AG04450 (cell line): ENCODE data around the gene ATP13A3. TPM values are rescaled to one million over a fixed set of nuclear protein-coding genes. Genes with fewer than 3 reads are reported as not detected.

Experiments
- CTCF ChIA-PET: fragments of 300-600, 350-600 bp; formaldehyde crosslinking; extraction: SDS; loops from one replicate; lab custom pipeline; 2022; ENCODE audit warnings: antibody characterized with exemption, inconsistent platforms; lab: Charles Lee
- POLR2A ChIA-PET: fragments of 350-600 bp; formaldehyde crosslinking; extraction: SDS; loops from one replicate; lab custom pipeline; 2021; ENCODE audit warnings: antibody characterized with exemption, inconsistent platforms; lab: Yijun Ruan, JAX
- DNase-seq: peaks from one replicate; pipeline ENCODE4 v3.0.0-alpha.2; 2011; ENCODE audit warnings: low read depth, low spot score
- H3K27ac ChIP-seq: one replicate; pipeline ENCODE4 v1.5.1; 2012; ENCODE audit warnings: low read depth, low read length, control low read depth
- H3K27me3 ChIP-seq: one replicate; pipeline ENCODE4 v1.6.0; 2012; ENCODE audit warnings: low read length; ENCODE audit not compliant: control insufficient read depth, insufficient read depth
- H3K4me3 ChIP-seq: 2 replicates; pipeline ENCODE4 v1.5.1; 2011; ENCODE audit warnings: mild to moderate bottlenecking, low read depth, low read length, control low read depth
- H3K9me3 ChIP-seq: 2 replicates; pipeline ENCODE4 v1.5.1; 2012; ENCODE audit warnings: low read length; ENCODE audit not compliant: control insufficient read depth, insufficient read depth
- CTCF ChIP-seq: IDR thresholded peaks from 2 replicates; pipeline ENCODE4 v1.5.1; 2011; ENCODE audit warnings: low read depth, low read length, control low read depth, inconsistent platforms
- polyA plus RNA-seq: library from polyadenylated mRNA; depleted of rRNA; stranded (reverse); fragments of >200 nt; gene quantifications from 2 replicates; pipeline ENCODE4 v1.2.3, GENCODE V29; 2011

Gene ATP13A3
- polyA plus RNA-seq, 1 experiment, result 132 TPM

DNA sequence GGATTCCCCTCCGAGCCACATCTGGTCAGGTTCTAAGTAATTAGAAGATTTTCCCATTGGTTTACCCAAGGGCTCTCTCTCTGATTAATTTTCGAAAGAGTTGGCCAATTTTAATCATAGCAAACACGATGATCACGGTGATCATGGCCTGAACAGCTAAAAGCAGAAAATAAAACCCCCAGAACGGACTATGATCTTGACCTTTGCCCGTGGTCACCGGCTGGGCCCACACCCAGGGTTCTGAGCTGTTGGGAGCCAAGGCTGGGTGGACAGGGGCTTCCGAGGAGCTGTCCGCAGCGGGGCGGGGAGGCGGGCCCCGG, 90.3 kb downstream of the ATP13A3 start:
- no peak for TF ChIP-seq CTCF
- H3K4me3 ChIP-seq, result no peak overlapping the region
- ChIA-PET POLR2A (no interaction called here), CTCF (interaction anchor here (1.8 to 6.7 kb wide), 6 partner anchors 8 to 63 kb away, joined by 5 to 69 read pairs (median 8); no protein-coding TSS in a partner anchor)
- H3K27ac ChIP-seq, result peak overlapping the region; percentile 21
- peaks cover 3% of the 10 kb centered on the region; the same call in 1 of the 2 replicates for H3K9me3 ChIP-seq
- DNase-seq, result no peak
- H3K27me3 ChIP-seq, result peaks cover 23% of the 10 kb centered on the region

- Histone ChIP-seq H3K27ac (peak overlapping the region; percentile 21), H3K9me3 (peaks cover 3% of the 10 kb centered on the region; the same call in 1 of the 2 replicates), H3K27me3 (peaks cover 23% of the 10 kb centered on the region), H3K4me3 (no peak overlapping the region)
- POLR2A ChIA-PET, result no interaction called here
- TF ChIP-seq CTCF, result no peak
- DNase-seq, result no peak
- CTCF ChIA-PET, result interaction anchor here (0.7 to 6.7 kb wide), 8 partner anchors 8 to 62 kb away, joined by 3 to 69 read pairs (median 8); no protein-coding TSS in a partner anchor
Measured at GRCh38 chr3:194395778-194396538, 90.8 kb downstream of the ATP13A3 start.

DNA sequence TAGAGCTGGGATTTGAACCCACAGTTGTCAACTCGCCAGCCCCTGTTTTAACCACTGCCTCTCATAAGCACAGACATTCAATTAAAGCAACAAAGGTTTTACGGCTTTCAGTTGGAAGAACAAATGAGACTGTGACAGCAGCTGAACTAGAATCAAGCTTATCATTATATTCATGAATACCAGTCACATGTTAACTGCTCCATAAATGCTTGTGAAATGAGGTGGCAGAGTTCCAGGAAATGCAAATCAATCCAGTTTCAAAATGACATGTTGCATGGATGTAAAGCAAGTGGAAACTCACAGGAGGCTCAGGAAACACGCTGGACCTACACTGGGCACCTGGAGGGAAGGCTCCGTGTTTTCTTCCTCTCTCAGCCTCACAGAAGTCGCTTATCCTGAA, 91.6 kb downstream of the ATP13A3 start:
- H3K9me3 ChIP-seq, result peaks cover 3% of the 10 kb centered on the region; the same call in 1 of the 2 replicates
- no peak overlapping the region for H3K4me3 ChIP-seq
- DNase-seq, result no peak
- ChIA-PET CTCF (interaction anchor here (0.9 to 6.7 kb wide), 6 partner anchors 9 to 55 kb away, joined by 3 to 69 read pairs (median 8); no protein-coding TSS in a partner anchor), POLR2A (no interaction called here)
- H3K27ac ChIP-seq, result no peak overlapping the region
- peaks cover 25% of the 10 kb centered on the region for H3K27me3 ChIP-seq
- TF ChIP-seq CTCF, result no peak

GRCh38 chr3:194392576-194392975, 94.2 kb downstream of the ATP13A3 start:
- ChIA-PET POLR2A (no interaction called here), CTCF (interaction anchor here (0.6 to 2.3 kb wide), 3 partner anchors 11 to 48 kb away, joined by 3 to 9 read pairs (median 5); no protein-coding TSS in a partner anchor)
- Histone ChIP-seq H3K27ac (no peak overlapping the region), H3K4me3 (no peak overlapping the region), H3K9me3 (peaks cover 3% of the 10 kb centered on the region; the same call in 1 of the 2 replicates), H3K27me3 (peaks cover 22% of the 10 kb centered on the region)
- DNase-seq, result no peak
- no peak for TF ChIP-seq CTCF

DNA sequence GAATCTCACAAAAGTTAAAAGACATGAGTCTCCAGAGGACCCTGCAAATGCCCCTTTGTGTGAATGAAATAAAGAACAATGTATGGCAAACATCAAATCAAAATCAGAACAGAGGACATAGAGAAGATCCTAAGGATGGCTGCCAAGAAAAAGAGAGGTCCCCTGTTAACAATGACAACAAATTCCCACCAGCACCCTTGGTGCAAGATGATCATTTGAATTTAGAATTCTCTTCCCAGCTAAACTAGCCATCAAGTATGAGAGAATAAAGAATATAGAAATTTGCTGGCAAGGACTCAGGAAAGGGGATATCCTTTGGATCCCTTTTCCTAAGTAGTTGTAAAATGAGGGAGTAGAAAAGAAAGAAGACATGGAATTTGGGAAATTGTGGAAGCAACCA, 96.0 kb downstream of the ATP13A3 start:
- H3K4me3 ChIP-seq, result no peak overlapping the region
- ChIA-PET POLR2A (no interaction called here), CTCF (interaction anchor here (1.0 to 2.3 kb wide), 3 partner anchors 41 to 47 kb away, joined by 3 to 9 read pairs (median 4); no protein-coding TSS in a partner anchor)
- H3K9me3 ChIP-seq, result peaks cover 6% of the 10 kb centered on the region; the same call in 1 of the 2 replicates
- no peak overlapping the region for H3K27ac ChIP-seq
- DNase-seq, result no peak
- TF ChIP-seq CTCF, result no peak
- H3K27me3 ChIP-seq, result peaks cover 27% of the 10 kb centered on the region
